Hepatocyte (in vitro differentiated cells): ENCODE results near the gene FAM131C. TPM values are rescaled to one million over a fixed set of nuclear protein-coding genes. Genes with fewer than 3 reads are reported as not detected.
A peak's percentile ranks its signal among the peaks of the same experiment; 100 is the strongest.

Experiments used
- DNase-seq: peaks from one replicate; pipeline ENCODE4 v3.0.0-alpha.2; 2016; ENCODE audit warnings: low spot score
- H2AFZ ChIP-seq: fragments of 200-600 bp; sonication (generic); 2 replicates; pipeline ENCODE4 v1.6.0; 2016; ENCODE audit warnings: antibody characterized with exemption, mild to moderate bottlenecking
- H3K27ac ChIP-seq: fragments of 200-600 bp; sonication (generic); 2 replicates; pipeline ENCODE4 v1.5.1; 2016; ENCODE audit warnings: mild to moderate bottlenecking
- H3K27me3 ChIP-seq: fragments of 200-600 bp; sonication (generic); 2 replicates; pipeline ENCODE4 v1.6.1; 2016
- H3K36me3 ChIP-seq: fragments of 200-600 bp; sonication (generic); replicated peaks from 2 replicates; pipeline ENCODE4 v1.5.1; 2016; ENCODE audit warnings: low read depth; ENCODE audit not compliant: insufficient read depth
- H3K4me1 ChIP-seq: fragments of 200-600 bp; sonication (generic); 2 replicates; pipeline ENCODE4 v1.5.1; 2016; ENCODE audit warnings: mild to moderate bottlenecking, moderate library complexity; ENCODE audit not compliant: insufficient read depth
- H3K4me2 ChIP-seq: fragments of 200-600 bp; sonication (generic); 2 replicates; pipeline ENCODE4 v1.6.0; 2016
- H3K4me3 ChIP-seq: fragments of 200-600 bp; sonication (generic); 2 replicates; pipeline ENCODE4 v1.5.1; 2016; ENCODE audit warnings: mild to moderate bottlenecking
- H3K79me2 ChIP-seq: fragments of 200-600 bp; sonication (generic); 2 replicates; pipeline ENCODE4 v1.6.0; 2017; ENCODE audit warnings: mild to moderate bottlenecking
- H3K9me2 ChIP-seq: fragments of 200-600 bp; sonication (generic); replicated peaks from 2 replicates; pipeline ENCODE4 v1.6.0; 2017; ENCODE audit warnings: mild to moderate bottlenecking; ENCODE audit not compliant: insufficient read depth
- H3K9me3 ChIP-seq: fragments of 200-600 bp; sonication (generic); 2 replicates; pipeline ENCODE4 v1.5.1; 2016; ENCODE audit warnings: low read depth, mild to moderate bottlenecking
- H4K20me1 ChIP-seq: fragments of 200-600 bp; sonication (generic); 2 replicates; pipeline ENCODE4 v1.6.0; 2016; ENCODE audit warnings: mild to moderate bottlenecking; ENCODE audit not compliant: insufficient read depth, poor library complexity, severe bottlenecking
- EZH2 ChIP-seq: fragments of 200-600 bp; sonication (generic); IDR thresholded peaks from 2 replicates; pipeline ENCODE4 v1.6.1; 2016; ENCODE audit warnings: antibody characterized with exemption, mild to moderate bottlenecking, borderline replicate concordance
- EZH2phosphoT487 ChIP-seq: fragments of 200-600 bp; sonication (generic); IDR thresholded peaks from one replicate; pipeline ENCODE4 v1.6.1; 2018; ENCODE audit warnings: antibody characterized with exemption, mild to moderate bottlenecking, low read depth, moderate library complexity; ENCODE audit not compliant: unreplicated experiment, severe bottlenecking
- WGBS: methylation state at CpG from one replicate; pipeline ENCODE4 v1.1.6; 2016; ENCODE audit warnings: low lambda C conversion rate; ENCODE audit errors: missing lambda C conversion rate; 5-methylcytosine and 5-hydroxymethylcytosine counted together
- polyA plus RNA-seq: library from polyadenylated mRNA; unstranded; fragments of >200 nt; fragmentation: Nextera tagmentation; extraction: Ambion mirVana; gene quantifications from 2 replicates; pipeline ENCODE4 v1.2.1, GENCODE V29; 2016
- total RNA-seq: library from RNA; depleted of rRNA; stranded (reverse); fragments of >200 nt; gene quantifications from 2 replicates; pipeline ENCODE4 v1.2.3, GENCODE V29; 2014
- TF ChIP-seq, protein P1 (sequence below): fragments of 200-600 bp; sonication (generic); IDR thresholded peaks from 2 replicates; pipeline ENCODE4 v1.5.1; 2016; ENCODE audit warnings: antibody characterized with exemption, mild to moderate bottlenecking; ENCODE audit not compliant: poor library complexity

FAM131C gene
- total and polyA plus RNA-seq, 2 experiments from 2014 or later = 3.5 to 7.5 TPM

DNA sequence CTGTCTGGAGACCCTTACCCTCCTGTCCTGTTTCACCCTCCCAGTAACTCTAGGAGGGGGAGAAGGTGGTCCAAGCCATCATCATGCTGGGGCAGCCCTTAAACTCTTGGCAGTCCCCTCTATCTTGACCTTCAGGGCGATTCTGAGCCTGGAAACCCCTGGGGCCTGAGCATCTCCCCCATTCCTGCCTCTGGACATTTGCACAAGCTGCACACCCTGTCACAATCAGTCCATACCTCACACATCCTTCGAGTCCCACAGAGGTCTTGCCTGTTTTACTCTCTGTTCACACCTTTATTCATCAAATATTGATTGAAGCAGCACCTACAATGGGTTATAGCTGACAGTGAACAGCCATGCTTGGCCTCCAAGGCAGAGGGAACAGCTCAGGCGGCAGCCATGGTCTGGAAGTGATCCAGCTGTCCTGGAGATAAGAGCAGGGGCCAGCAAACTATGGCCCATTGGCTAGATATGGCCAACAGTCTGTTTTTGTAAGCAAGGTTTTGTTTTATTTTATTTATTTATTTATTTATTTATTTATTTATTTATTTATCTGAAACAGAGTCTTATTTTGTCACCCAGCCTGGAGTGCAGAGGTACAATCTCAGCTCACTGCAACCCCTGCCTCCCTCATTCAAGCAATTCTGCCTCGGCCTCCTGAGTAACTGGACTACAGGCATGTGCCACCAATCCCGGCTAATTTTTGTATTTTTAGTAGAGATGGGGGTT is 7.1 kb upstream of the FAM131C start:
- Histone ChIP-seq H3K9me3 (no peaks in the 10 kb centered on the region), H2AFZ (no peak overlapping the region), H3K4me2 (no peak overlapping the region), H3K36me3 (no peaks in the 10 kb centered on the region), H3K79me2 (no peaks in the 10 kb centered on the region), H3K4me3 (no peak overlapping the region), H3K9me2 (no peaks in the 10 kb centered on the region), H3K27ac (no peak overlapping the region), H3K27me3 (no peaks in the 10 kb centered on the region), H4K20me1 (no peaks in the 10 kb centered on the region), H3K4me1 (no peaks in the 10 kb centered on the region)
- no peak for TF ChIP-seq EZH2phosphoT487
- no peak for TF ChIP-seq EZH2
- TF ChIP-seq, protein P1, sequence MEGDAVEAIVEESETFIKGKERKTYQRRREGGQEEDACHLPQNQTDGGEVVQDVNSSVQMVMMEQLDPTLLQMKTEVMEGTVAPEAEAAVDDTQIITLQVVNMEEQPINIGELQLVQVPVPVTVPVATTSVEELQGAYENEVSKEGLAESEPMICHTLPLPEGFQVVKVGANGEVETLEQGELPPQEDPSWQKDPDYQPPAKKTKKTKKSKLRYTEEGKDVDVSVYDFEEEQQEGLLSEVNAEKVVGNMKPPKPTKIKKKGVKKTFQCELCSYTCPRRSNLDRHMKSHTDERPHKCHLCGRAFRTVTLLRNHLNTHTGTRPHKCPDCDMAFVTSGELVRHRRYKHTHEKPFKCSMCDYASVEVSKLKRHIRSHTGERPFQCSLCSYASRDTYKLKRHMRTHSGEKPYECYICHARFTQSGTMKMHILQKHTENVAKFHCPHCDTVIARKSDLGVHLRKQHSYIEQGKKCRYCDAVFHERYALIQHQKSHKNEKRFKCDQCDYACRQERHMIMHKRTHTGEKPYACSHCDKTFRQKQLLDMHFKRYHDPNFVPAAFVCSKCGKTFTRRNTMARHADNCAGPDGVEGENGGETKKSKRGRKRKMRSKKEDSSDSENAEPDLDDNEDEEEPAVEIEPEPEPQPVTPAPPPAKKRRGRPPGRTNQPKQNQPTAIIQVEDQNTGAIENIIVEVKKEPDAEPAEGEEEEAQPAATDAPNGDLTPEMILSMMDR = no peak
- WGBS = 90% methylated on average over 5 of the region's 5 CpGs
- DNase-seq = no peak

DNA sequence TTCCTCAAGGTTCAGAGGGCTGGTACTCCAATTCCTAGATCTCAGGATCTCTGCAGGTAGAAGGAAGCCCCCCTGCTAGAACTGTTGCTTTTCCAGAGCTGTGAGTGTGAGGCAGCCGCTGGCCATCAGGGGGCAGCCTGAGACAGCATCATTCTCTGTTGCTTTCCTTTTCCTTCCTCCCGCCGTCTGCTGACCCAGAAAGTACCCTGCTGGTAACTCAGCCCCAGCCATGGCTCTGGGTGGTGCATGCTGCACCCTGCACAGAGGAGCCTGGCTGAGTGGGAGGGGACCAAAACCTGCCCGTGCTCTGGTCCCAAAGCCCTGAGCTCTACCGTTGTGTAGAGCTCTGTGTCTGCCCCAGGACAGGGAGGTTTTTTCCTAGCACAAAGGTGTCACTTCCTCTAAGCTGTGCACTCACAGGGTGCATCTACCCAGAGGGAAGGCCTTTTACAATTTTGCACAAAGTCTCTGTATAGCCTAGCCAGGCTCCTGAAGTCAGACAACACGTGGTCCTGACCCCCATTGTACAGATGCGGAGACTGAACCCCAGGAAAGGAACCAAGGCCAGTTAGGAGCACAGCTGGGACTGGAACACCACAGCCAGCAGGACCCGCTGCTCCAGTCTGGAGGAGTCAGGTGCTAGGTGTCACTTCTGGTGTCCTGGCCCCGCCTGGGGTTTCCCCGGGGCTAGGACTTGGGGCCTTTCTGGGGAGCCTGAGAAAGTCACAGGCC is 5.6 kb upstream of the FAM131C start:
- peak; percentile 87 for DNase-seq
- H2AFZ ChIP-seq = peak overlapping the region; percentile 53
- H3K79me2 ChIP-seq = no peaks in the 10 kb centered on the region
- peak overlapping the region; percentile 25 for H3K4me2 ChIP-seq
- no peaks in the 10 kb centered on the region for H3K36me3 ChIP-seq
- H3K4me3 ChIP-seq = no peak overlapping the region
- H4K20me1 ChIP-seq = no peaks in the 10 kb centered on the region
- WGBS = 32% methylated on average over 10 of the region's 10 CpGs
- H3K9me2 ChIP-seq = no peaks in the 10 kb centered on the region
- H3K27me3 ChIP-seq = no peaks in the 10 kb centered on the region
- H3K9me3 ChIP-seq = no peaks in the 10 kb centered on the region
- peaks cover 2% of the 10 kb centered on the region for H3K4me1 ChIP-seq
- TF ChIP-seq, protein P1 = peak; percentile 94
- no peak for TF ChIP-seq EZH2
- H3K27ac ChIP-seq = no peak overlapping the region

DNA sequence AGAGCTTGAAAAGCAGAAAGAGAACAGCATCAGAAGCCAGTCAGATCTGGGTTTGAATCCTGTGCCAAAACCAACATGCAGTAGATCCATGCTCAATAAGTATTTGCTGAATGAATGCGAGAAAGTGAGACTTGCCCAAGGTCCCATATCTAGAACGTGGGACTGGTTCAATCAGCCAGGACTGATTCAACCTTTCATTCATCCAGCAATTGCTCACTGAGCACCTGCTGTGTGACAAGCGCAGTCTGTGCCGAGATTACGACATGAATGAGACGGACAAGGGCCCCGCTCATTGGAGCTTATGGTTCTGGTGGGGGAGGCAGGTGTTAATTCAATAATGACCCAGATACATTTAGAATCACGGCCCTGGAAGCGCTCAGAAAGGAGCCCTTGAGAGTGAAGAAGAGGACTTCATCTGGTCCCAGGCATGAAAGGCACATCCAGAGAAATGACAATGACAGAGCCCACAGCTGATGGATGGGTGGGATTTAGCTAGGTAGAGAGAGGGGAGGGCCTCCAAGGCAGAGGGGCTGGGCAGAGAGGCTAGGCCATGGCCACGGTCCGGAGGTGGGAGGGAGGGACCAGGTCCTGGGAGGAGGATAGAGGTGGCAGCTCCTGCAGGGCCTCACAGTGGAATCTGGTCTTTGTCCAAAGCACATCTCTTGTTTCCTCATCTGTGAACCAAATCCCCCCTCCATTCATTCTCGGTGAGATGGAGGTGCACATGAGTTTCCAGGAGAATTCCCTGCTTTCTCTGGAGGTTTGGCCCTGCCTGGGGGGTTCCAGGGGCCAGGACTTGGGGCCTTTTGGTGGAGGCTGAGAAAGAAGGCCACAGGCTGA is 4.2 kb upstream of the FAM131C start:
- no peak for DNase-seq
- TF ChIP-seq, protein P1 = no peak
- TF ChIP-seq EZH2phosphoT487 = no peak
- no peak for TF ChIP-seq EZH2
- Histone ChIP-seq H3K27ac (no peak overlapping the region), H3K4me2 (no peak overlapping the region), H4K20me1 (no peaks in the 10 kb centered on the region), H3K4me3 (no peak overlapping the region), H3K27me3 (no peaks in the 10 kb centered on the region), H3K79me2 (no peaks in the 10 kb centered on the region), H3K4me1 (peaks cover 7% of the 10 kb centered on the region), H3K36me3 (no peaks in the 10 kb centered on the region), H3K9me3 (no peaks in the 10 kb centered on the region), H2AFZ (no peak overlapping the region), H3K9me2 (no peaks in the 10 kb centered on the region)
- 83% methylated on average over 12 of the region's 12 CpGs for WGBS
